ENCODE data around the gene PHC2. TPM values are rescaled to one million over a fixed set of nuclear protein-coding genes. Genes with fewer than 3 reads are reported as not detected.

The PHC2 gene
- polyA plus RNA-seq, 3 donors: 103 to 125 (median 117) TPM

DNA sequence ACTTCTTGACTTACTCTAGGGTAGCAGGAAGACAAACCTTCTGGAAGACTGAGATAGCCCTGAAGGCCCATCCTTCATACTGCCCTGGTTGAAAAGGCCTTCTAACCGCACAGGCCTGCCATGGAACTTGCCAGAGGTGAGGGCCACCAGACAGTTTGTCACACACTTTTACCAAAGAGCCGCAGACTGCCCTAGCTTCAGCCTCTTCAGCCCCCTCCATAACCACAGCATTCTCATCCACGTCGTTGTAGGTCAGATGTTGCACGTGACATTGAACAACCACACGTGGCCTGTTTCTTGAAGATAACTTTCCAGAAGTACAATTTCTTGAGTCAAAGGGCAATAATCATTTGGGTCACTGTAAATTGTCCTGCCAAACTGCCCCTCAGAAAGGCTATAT, 155.7 kb downstream of the PHC2 start:
- no peak for DNase-seq

GRCh38 chr1:33274446-33274845, 156.4 kb downstream of the PHC2 start:
- DNase-seq: no peak

DNA sequence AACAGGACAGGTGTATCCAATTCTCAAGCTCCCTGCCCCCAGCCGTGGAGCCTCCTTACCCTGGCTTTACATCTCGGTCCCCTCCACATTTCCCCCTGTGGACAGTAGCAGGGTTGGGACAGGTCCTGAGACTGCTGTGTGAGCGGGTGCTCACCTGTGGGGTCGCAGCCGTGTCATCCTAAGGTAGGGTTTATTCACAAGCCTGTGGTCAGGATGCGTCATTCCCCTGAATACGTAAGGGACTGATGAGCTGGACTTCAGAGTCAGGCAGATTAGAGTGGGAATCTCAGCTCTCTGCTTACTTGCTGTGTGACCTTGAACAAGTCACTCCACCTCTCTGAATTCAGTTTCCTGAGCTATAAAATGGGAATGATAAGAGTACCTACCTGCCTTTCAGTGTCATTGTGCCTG, 156.9 kb downstream of the PHC2 start:
- no peak for DNase-seq

Other genes with a start within 250 kb of the PHC2 start
- gene TRIM62, start 249.1 kb downstream of the PHC2 start, polyA plus RNA-seq (ENCODE audit: insufficient read length in 3 of 3): 1 to 10 TPM; 7.0 to 9.5 (median 7.7) TPM
- 10 to 100 TPM; 64.9 to 77.0 (median 67.5) TPM for gene ZNF362, start 174.6 kb downstream of the PHC2 start, polyA plus RNA-seq (ENCODE audit: insufficient read length in 3 of 3)
- under 1 TPM in 2 of 3 donors, not detected in 1; 0.44 to 0.51 TPM for gene A3GALT2, start 110.0 kb downstream of the PHC2 start, polyA plus RNA-seq (ENCODE audit: insufficient read length in 3 of 3)
- gene ZSCAN20, start 41.5 kb upstream of the PHC2 start, polyA plus RNA-seq (ENCODE audit: insufficient read length in 3 of 3): 1 to 10 TPM; 5.2 to 5.6 (median 5.2) TPM